HepG2 (cell line): Measurements from ENCODE around the gene MEI1. TPM values are rescaled to one million over a fixed set of nuclear protein-coding genes. Genes with fewer than 3 reads are reported as not detected.

Source experiments
- CTCF ChIP-seq: sonication (generic); formaldehyde crosslinking; IDR thresholded peaks from 2 replicates; pipeline ENCODE4 v1.5.0; 2020; ENCODE audit warnings: mild to moderate bottlenecking, missing genetic modification reagents, moderate library complexity
- FOXA3 ChIP-seq: IDR thresholded peaks from 2 replicates; pipeline ENCODE4 v1.6.1; 2016; ENCODE audit warnings: missing genetic modification reagents, missing compliant biosample characterization
- NKX3-1 ChIP-seq: sonication (generic); formaldehyde crosslinking; IDR thresholded peaks from 2 replicates; pipeline ENCODE4 v1.5.0; 2020; ENCODE audit warnings: missing genetic modification reagents
- PAWR ChIP-seq: sonication (generic); formaldehyde crosslinking; IDR thresholded peaks from 2 replicates; pipeline ENCODE4 v1.4.0; 2020; ENCODE audit warnings: missing genetic modification reagents, mild to moderate bottlenecking, borderline replicate concordance
- PREB ChIP-seq: sonication (generic); formaldehyde crosslinking; IDR thresholded peaks from 2 replicates; pipeline ENCODE4 v1.4.0; 2020; ENCODE audit warnings: missing genetic modification reagents
- SAFB2 ChIP-seq: sonication (generic); formaldehyde crosslinking; IDR thresholded peaks from 2 replicates; pipeline ENCODE4 v1.5.1; 2020; ENCODE audit warnings: missing genetic modification reagents, low read depth, mild to moderate bottlenecking, borderline replicate concordance
- SNAPC4 ChIP-seq: sonication (generic); formaldehyde crosslinking; IDR thresholded peaks from 2 replicates; pipeline ENCODE4 v1.4.0; 2020; ENCODE audit warnings: mild to moderate bottlenecking, missing genetic modification reagents
- ZBTB40 ChIP-seq, 2 experiments: fragments of 450-650 bp in 1 of 2; sonication (generic) in 1 of 2; formaldehyde crosslinking in 1 of 2; IDR thresholded peaks; 2 replicates each; pipeline versions ENCODE4 v1.6.1 to v1.8.0; 2016 to 2022; ENCODE audit warnings: antibody characterized with exemption in 1 of 2, mild to moderate bottlenecking in 1 of 2, missing genetic modification reagents in 1 of 2
- ZNF557 ChIP-seq: sonication (generic); formaldehyde crosslinking; IDR thresholded peaks from 2 replicates; pipeline ENCODE4 v1.4.0; 2020; ENCODE audit warnings: missing genetic modification reagents
- polyA plus RNA-seq, 8 experiments: library from polyadenylated mRNA; depleted of rRNA in 3 of 8; stranded (reverse) in 7 of 8; unstranded in 1 of 8; fragments of >200 nt; fragmentation: Illumina TruSeq in 4 of 8; extraction: Trizol in 4 of 8; gene quantifications; 2 replicates each; pipeline versions ENCODE4 v1.2.1 to v1.2.3, GENCODE V29; 2011 to 2016; ENCODE audit warnings: low read depth in 4 of 8, missing spikeins in 1 of 8, mixed read lengths in 1 of 8; ENCODE audit not compliant: insufficient read depth in 1 of 8
- total RNA-seq, 5 experiments: library from RNA; depleted of rRNA; stranded (reverse); fragments of >200 nt; fragmentation: Illumina TruSeq; extraction: Trizol; gene quantifications; 2 replicates each; pipeline ENCODE4 v1.2.3, GENCODE V29; 2016; ENCODE audit warnings: low read depth in 1 of 5

The MEI1 gene
- total and polyA plus RNA-seq, 2 of the 13 experiments (the other 11 are each of a cell fraction or from before 2014, with no cell fraction given): 0.75 to 1.9 TPM

- TF ChIP-seq SNAPC4 (CRISPR knock-in tag) (0 out of 2 replicates have a peak, but pooled peaks have one; percentile 67), PREB (CRISPR knock-in tag) (no peak), CTCF (CRISPR knock-in tag) (peak; percentile 39; the same call in 1 of the 2 replicates), ZNF557 (CRISPR knock-in tag) (0 out of 2 replicates have a peak, but pooled peaks have one; percentile 18), ZBTB40 (IDR thresholded peaks at IDR 0.05) (peak; percentile 31; the same call in 1 of the 2 replicates), ZBTB40 (CRISPR knock-in tag; IDR thresholded peaks at IDR 0.05) (no peak), NKX3-1 (CRISPR knock-in tag) (peak; percentile 76; the same call in 1 of the 2 replicates), SAFB2 (CRISPR knock-in tag) (no peak; the same call in 1 of the 2 replicates), FOXA3 (CRISPR knock-in tag) (no peak; the same call in none of the 2 replicates), PAWR (CRISPR knock-in tag) (no peak)
Observed at GRCh38 chr22:41688365-41689211, 10.7 kb upstream of the MEI1 start, which contains the start of gene SNU13 (continued).
